Stimulated activated CD4-positive, alpha-beta T cell treated with anti-CD3 and anti-CD28 coated beads, Interleukin-2, amount 100 ng/mL, for 48 hours (primary cell): ENCODE data around the gene CHST12.
"Not testable (repeated sequence)": the region's sequence is repeated elsewhere in the genome, so short reads cannot be mapped to it uniquely, and the experiment has no call there.

Source experiments
- DNase-seq, 2 donors: peaks; one replicate each; pipeline ENCODE4 v3.0.0-alpha.2; 2020

Gene CHST12

DNA sequence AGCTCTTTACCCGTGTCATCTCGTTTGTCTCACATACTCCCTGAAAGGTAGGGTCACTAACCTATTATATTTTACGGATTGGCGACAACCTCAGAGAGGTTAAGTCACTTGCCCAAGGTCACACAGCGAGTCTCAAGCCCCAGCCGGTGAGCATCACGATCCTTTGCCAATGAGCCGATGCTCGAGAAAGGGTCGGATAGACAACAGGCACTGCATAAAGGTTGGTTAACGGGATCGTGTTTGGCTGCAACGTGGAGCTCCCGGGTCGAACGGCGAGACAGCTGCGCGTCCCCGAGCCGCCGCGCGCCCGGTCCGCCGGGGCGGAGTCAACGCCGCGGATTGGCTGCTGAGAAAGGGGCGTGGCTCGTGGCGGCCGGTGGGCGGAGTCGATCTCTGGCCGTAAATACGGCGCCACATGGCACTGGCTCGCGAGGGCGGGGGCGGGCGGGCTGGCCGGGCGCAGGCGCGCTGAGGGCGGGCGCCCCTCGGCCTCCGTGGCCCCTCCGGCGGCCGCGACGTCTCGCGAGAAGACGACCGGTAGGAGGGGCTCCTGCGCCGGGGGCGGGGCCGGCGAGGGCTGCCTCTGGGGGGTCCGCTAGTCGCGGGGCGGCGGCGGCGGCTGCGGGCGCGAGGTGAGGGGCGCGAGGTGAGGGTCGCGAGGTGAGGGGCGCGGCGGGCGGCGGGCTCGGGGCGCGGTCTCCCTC lies at the start of gene CHST12:
CHST12 (plus strand) TSS at position 598 of the 704 bp plus-strand sequence. CDS start 29,029 bp downstream, outside the sequence.
- peak; percentile 91 to 94 for DNase-seq

DNA sequence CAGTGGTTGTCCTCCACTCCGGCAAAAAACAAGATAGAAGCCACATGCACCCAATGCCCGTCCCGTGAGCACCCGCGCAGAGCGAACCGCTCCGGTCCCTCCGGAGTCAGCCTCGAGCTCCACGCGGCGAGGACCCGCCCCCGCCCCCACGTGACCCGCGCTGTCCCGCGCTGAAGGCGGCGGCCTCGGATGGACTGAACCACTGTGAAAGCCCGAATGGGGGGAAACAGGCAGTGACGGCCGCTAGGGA lies 49.5 kb upstream of the CHST12 start:
- DNase-seq, result peak; percentile 86 to 91

DNA sequence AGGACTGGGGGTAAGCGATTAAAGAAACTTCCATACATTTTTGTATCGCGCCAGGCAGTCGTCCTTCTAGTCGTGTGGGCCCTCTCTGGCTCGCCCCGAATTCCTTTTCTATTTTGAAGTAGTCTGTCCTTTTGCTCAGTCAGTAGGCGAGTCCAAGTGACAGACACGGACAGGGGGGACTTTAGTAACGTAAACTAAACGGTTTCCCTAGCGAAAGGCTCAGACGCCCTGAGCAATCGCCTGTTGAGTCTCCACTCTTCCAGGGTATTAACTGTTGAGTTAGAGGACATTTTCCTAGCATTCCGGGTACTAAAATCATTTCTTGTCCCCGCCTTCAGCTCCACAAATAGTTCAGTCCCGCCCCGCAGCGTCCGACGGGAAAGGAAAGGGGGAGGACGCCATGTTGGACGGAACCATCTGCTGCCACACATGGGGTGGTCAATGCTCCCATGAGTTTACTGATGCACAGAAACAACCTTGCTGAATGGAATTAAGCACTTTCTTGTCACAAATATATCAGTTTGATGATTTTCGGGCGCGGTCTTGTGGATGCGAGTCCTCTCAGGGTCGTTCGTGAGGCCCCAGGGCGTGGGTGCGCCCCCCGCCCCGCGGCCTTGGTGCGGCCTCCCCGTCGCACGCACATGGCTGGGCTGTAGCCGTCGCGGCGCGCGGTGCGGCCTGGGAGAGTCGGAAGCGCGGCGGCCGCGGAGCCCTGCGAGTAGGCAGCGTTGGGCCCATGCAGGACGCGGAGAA lies 49.0 kb upstream of the CHST12 start, which contains the start of gene EIF3B:
EIF3B (plus strand) TSS at position 642 of the 753 bp plus-strand sequence; CDS start at position 737, 95 bp downstream.
- peak; percentile 77 to 83 for DNase-seq

DNA sequence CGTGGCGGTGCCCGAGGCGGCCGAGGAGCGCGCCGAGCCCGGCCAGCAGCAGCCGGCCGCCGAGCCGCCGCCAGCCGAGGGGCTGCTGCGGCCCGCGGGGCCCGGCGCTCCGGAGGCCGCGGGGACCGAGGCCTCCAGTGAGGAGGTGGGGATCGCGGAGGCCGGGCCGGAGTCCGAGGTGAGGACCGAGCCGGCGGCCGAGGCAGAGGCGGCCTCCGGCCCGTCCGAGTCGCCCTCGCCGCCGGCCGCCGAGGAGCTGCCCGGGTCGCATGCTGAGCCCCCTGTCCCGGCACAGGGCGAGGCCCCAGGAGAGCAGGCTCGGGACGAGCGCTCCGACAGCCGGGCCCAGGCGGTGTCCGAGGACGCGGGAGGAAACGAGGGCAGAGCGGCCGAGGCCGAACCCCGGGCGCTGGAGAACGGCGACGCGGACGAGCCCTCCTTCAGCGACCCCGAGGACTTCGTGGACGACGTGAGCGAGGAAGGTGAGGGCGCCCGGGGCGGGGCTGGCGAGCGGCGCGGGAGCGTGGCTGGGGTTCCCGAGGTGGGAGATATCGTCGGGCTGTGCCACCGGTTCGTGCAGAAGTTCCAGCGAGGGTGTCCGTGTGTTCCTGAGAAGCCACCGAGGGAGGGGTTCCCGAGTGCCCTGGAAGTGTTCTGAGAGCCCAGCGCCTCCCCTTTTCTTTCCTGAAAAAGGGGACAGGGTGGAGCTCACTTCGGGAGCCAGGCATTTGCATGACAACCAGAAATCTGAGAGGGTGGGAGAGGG lies 48.3 kb upstream of the CHST12 start:
- DNase-seq, result peak in 1 of 2 donors; percentile 13

DNA sequence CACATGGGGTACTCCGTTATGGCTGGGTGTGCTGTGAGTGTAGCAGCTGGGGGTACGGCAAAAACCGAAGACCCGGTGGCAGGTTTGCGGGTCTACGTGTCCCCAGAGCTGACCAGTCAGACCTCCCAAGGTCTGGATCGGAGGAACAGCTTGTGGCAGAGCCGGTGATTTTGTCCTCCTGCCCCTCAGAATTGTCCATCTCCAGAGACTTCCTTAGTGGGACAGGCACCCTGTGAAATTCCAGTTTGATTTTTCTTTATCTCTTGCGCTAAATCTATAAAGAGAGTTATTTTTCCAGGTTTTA lies 47.8 kb upstream of the CHST12 start:
- no peak for DNase-seq

DNA sequence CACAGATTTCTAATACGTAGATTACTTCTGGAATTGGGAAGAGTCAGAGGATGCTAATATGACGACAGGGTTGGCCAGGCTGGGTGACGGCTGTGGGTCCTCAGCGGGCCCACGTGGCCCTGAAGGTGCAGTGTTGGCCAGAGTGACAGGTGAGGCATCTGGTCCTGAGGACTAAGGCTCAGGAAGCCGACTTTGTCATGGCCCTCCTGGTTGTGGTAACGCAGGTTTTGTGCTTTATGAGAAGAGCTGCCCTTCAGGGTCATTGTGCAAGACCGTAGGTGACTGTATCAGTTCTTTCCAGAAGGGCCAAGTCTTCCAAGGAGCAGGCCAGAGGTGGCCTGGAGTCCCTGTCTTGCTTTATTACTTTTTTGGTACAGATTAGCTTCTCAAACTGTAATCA lies 46.2 kb upstream of the CHST12 start:
- DNase-seq, result no peak

DNA sequence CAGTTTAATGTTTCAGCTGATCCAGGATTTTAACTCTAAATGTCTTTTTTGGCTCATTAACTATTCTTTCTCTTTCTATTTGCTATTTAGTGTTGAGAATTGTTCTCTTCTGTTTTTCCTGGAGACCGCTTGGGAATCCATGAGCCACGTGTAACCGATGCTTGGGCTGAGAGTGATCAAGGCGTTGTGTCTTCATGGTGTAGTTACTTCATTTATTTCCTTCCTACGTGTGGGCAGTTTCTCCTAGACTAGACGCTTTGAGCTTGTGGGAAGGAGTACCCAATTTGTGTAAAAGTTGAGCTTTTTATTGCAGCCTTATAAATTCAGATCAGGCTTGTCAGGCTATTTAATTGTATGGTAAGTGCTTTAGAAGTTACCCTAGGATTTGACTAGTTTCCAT lies 45.8 kb upstream of the CHST12 start:
- DNase-seq, result no peak

DNA sequence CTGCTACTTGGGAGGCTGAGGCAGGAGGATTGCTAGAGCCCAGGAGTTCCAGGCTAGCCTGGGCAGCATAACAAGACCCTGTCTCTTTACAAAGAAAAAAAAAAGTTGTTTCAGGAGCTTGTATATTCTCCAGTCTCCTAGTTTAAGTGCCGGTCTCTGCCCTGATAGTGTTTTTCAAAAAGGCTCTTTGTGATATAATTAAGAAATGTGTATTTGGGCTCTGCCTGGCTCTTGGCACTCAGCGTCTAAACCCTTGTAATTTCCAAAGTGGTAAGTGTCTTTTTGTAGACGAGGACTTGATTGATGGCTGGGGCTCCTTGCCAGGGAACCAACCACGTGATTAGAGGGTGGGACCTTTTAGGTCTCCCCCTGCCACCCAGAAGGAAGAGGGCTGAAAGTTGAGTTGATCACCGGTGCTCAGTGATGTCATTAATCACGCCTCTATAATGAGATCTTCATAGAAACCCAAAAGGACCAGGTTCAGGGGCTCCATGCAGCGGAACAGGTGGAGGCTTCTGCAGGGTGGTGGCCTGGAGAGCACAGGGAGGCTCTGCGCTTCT lies 44.4 kb upstream of the CHST12 start:
- DNase-seq, result no peak

DNA sequence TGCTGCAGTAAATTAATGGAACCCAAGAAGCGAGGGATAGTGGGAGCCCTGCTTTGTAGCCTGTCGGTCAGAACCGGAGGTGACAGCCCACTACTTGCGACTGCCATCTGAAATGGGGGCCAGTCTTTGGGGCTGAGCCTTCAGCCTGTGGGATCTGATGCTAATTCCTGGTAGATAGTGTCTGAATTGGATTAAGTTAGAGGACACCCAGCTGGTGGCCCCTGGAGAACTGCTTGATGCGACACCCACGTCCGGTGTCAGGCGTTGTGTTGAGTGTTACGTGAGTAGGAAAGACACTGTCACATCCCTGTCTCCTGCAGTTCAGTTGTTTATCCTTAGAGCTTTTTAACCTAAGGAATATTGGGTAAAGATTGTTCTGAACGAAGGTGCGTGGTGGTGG lies 43.8 kb upstream of the CHST12 start:
- DNase-seq, result no peak

DNA sequence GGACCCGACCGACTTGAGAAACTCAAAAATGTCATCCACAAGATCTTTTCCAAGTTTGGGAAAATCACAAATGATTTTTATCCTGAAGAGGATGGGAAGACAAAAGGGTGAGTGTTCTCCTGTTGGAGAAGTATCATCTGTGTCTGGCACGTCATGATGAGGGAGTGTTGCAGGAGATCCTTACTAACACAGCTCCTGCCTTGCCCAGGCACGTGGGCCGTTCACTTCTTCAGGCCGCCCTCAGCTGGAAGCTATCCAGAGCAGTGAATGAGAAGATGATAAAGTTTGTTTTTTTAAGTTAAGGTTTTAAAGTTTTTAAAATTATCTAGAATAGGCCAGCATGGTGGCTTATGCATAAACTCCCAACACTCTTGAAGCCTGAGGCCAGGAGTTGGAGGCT lies 42.6 kb upstream of the CHST12 start:
- no peak for DNase-seq

DNA sequence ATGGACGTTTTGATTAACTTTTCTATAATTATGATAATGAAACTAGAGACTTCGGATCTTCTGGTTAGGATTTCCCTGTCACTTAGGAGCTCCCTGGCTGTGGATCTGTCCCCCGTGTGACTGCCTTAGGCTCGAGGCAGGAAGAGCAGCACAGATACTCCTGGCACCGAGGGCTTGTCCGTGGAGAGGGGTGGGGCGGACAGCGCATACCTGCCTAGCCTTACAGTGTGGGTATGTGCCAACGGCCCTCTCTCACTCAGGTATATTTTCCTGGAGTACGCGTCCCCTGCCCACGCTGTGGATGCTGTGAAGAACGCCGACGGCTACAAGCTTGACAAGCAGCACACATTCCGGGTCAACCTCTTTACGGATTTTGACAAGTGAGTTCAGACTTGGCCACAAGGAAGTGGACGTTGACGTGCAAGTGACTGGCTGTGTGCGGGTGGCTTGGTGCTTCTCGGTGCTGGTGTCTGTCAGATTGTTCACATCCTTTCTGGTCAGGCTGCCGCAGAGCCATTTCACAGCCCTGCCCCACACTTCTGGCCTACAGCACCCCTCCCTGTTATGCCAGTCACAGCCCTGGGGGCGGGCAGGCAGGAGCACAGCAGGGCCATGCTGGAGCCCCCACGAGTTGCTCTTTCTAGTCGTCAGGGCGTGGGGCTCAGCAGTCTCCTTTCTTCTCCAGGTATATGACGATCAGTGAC lies 40.9 kb upstream of the CHST12 start:
- no peak for DNase-seq

DNA sequence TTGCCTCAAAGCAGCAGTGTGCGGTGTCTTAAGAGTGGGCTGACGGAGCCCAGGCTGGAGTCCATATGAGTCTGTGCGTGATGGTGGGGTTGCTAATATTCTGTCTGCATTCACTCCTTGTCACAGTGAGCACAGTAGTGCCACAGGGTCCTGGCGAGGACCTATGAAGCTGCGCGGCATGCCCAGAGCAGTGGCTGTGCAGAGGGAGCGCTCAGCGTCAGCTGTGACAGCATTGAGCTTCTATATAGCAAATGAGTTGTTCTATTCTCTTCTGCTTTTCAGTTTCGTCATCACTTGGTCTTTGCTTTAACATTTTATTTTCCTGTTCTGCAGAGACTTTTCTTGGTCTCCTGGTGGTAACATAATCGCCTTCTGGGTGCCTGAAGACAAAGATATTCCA lies 34.3 kb upstream of the CHST12 start:
- DNase-seq, result no peak

DNA sequence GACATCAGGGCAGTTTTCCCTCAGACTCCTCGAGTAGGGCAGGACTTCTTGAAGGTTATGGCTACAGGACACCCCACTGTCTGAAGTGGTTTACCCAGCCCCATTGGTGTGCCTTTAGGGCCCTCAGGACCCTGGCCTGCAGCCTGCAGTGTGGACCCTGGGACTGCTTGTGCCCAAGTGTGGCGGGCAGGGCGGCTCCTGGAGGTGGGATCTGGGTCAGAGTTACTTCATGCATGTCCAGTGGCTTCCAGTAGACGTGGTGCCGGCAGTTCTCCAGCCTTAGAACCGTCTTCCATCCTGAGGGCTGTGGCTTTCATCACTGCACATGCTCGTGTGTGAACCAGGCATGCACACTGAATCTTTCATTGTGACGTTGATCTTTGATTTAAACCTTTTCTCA lies 32.1 kb upstream of the CHST12 start:
- DNase-seq, result no peak

DNA sequence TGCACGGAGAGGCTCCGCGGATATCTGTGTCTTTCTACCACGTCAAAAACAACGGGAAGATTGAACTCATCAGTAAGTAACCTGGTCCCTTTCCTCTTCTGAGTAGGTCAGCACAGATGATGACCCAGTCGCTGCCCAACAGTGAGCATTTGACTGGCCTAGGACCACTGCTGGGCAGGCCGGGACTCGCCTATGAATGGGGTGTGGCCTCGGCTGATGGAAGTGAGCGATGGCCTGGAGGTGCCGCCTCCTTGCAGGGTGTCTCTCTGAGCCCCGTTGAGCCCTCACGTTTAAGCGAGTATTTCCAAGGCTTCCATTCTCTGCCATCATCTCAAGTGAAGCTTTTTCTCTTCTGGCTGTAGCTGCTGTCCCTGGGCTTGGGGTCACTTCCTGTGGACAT lies 30.7 kb upstream of the CHST12 start:
- DNase-seq, result no peak

DNA sequence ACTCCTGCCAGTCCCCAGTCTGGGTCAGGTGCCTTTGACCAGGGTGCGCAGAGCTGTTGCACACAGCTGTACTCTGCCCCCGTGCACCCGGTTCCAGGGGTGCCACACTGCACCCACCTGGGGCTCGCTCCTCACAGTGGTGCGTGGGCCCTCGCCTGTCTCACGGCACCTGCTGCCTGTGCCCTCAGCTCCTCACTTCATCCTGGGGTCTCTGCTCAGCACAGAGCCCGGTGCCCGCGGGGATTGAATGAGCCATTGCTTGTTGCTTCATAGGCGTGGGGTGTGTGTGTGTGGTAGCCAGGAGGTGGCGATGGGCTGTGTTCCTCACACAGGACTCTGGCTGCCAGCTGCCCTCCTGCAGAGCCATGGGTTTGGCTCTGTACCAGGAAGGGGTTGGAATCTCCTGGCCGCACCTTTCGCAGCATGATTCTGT lies 30.3 kb upstream of the CHST12 start:
- no peak for DNase-seq

DNA sequence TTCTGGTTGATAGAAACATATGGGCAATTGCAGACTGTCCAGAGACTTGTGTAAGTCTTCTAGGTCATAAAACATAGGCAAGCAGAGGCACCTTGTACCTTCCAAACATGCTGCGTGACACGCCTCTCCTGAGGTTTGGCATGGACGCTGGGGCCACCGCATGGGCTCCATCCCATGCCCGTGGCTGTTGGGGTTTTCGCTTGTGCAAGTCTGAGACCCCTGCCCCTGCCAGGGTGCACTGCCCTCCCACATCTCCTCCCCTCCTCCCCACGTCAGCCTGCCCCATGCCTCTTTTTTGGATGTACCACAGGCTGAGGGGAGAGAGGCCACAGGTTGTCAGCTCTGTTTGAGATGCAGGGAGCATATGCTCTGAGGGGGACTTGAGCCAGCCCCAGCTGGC lies 29.8 kb upstream of the CHST12 start:
- DNase-seq, result no peak

DNA sequence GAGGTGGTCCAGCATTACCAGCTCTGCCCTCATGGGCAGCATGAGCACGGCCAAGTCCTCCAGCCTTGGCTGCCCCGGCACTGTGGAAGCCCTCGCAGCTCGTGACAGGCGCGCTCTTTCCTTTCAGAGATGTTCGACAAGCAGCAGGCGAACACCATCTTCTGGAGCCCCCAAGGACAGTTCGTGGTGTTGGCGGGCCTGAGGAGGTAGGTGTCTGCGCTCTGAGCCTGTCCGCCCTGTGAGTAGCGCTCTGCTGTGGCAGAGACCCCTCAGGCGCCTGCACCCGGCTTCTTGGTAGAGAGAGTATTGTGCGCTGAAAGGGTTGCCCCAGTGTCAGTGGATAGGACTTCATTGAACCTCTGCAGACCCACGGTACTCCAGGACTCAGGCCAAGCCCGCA lies 29.0 kb upstream of the CHST12 start:
- no peak for DNase-seq

DNA sequence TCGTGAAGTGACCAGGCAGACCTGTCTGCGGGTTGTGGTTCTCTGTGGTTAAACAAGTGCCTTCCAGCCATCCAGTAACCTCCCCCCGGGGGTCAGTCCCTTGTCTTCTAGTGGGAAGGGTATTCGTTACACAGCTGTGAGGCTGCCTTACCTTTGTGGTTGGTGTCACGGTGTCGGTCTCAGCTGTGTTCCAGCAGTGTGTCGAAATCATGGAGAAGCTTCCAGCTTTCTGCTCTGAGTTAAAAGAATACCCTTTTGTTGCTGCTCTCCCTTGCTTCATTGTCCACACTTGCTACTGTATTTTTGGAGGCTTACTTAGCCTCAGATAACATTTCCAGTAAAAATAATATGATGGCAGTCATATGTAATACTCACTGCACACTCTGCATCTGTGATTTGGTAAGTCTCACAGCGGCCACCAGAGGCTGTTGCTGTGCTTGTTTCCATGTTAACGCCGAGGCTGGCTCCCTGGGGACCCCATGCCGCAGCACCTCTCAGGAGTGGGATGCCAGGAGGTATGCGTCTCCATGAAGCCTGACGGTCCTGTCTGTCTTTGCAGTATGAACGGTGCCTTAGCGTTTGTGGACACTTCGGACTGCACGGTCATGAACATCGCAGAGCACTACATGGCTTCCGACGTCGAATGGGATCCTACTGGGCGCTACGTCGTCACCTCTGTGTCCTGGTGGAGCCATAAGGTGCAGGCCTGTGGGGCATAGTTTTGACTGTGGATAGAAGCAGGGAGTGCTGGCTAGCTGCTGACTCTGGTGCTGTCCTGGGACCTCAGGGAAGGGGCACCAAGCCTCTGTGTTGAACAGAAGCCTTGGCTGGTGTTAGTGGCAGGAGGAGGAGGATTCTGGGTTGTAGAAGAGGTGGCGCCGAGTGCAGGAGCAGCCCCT lies 28.3 kb upstream of the CHST12 start:
- DNase-seq, result no peak

DNA sequence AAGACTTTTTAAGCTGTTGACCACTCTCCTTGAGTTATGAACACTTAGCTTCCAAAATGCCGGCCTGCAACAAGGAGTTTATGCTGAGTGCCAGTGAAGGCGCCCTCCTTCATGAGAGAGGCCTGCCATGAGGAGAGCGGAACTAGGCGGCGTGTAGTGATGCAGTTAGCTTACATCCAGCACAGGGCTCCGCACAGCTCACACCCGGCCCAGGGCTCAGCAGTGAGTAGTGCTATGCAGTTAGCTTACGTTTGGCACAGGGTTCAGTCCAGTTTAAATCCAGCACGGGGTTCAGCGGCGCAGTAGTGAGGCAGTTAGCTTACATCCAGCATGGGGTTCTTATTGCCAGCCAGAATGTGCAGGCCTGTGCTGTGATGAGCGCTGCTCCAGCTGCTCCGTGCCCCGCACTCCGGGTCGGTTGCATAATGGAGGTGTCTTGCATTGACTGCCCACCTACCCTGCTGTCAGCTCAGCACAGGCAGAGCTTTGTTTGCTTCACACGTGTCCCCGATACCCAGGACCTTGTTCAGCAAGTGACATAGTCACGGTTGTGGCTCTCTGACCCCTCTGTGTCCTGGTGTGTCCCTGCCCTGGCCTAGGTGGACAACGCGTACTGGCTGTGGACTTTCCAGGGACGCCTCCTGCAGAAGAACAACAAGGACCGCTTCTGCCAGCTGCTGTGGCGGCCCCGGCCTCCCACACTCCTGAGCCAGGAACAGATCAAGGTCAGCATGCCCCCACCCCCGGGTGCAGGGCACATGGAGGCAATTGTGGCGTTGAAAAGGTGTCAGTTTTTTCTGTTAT lies 26.9 kb upstream of the CHST12 start:
- DNase-seq, result no peak

DNA sequence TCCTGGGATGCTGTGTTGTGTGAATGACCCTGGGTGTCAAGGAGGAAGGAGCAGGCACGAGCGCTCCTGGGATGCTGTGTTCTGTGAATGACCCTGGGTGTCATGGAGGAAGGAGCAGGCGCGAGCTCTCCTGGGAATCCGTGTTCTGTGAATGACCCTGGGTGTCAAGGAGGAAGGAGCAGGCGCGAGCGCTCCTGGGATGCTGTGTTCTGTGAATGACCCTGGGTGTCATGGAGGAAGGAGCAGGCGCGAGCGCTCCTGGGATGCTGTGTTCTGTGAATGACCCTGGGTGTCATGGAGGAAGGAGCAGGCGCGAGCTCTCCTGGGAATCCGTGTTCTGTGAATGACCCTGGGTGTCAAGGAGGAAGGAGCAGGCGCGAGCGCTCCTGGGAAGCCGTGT lies 25.9 kb upstream of the CHST12 start:
- DNase-seq, result not testable (repeated sequence)

DNA sequence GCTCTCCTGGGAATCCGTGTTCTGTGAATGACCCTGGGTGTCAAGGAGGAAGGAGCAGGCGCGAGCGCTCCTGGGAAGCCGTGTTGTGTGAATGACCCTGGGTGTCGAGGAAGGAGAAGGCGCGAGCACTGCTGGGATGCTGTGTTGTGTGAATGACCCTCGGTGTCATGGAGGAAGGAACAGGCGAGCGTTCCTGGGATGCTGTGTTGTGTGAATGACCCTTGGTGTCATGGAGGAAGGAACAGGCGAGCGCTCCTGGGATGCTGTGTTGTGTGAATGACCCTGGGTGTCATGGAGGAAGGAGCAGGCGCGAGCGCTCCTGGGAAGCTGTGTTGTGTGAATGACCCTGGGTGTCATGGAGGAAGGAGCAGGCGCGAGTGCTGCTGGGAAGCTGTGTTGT lies 25.3 kb upstream of the CHST12 start:
- DNase-seq, result not testable (repeated sequence)
